SK-N-MC (cell line): ENCODE measurements around the gene RMDN2.

ENCODE experiments used
- EZH2 ChIP-seq: fragments of 200-600 bp; sonication (generic); IDR thresholded peaks from one replicate; pipeline ENCODE4 v1.6.1; 2017; ENCODE audit warnings: antibody characterized with exemption
- FOXP2 ChIP-seq: optimal IDR thresholded peaks from 2 replicates; pipeline ENCODE3; 2011; ENCODE audit warnings: mild to moderate bottlenecking, moderate library complexity; ENCODE audit not compliant: insufficient read depth; ENCODE audit errors: extremely low read length, control extremely low read depth
- POLR2AphosphoS5 ChIP-seq: IDR thresholded peaks from 2 replicates; pipeline ENCODE4 v1.6.1; 2012; ENCODE audit warnings: mild to moderate bottlenecking, low read depth, low read length, borderline replicate concordance

DNA sequence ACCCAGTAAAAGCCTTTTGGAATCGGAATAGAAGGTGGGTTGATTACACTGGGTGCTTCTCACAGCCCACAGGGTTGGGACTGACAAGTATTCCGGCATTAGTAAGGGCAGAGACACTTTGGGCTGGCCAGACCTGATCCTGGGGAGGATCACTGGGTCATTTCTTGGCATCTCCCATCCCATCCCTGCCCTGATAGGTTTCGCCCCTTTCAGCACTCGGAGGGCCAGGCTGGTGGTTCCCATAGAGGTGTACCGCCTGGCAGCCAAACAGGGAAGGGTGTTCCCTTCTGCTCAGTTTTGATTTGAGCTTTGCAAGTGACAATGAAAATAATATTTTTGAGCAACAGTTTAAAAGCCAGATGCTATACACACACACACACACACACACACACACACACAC is 113.6 kb downstream of the RMDN2 start:
- TF ChIP-seq FOXP2 (no peak), EZH2 (no peak), POLR2AphosphoS5 (no peak)
